Liver (tissue), 3 donors: ENCODE results near the gene KRTAP5-6.

ENCODE experiments used
- ATF3 ChIP-seq: IDR thresholded peaks from 2 replicates; pipeline ENCODE4 v1.6.1; 2016; ENCODE audit warnings: antibody characterized with exemption
- CTCF ChIP-seq: fragments of 150-350 bp; IDR thresholded peaks from 2 replicates; pipeline ENCODE4 v1.5.1; 2017; ENCODE audit warnings: improper control_type of control experiment, low read depth, low read length; ENCODE audit not compliant: missing input control
- GABPA ChIP-seq, 2 donors: IDR thresholded peaks in 1 of 2; conservative IDR thresholded peaks in 1 of 2; 2 replicates each; pipeline ENCODE4 v1.6.1; 2016; ENCODE audit warnings: antibody characterized with exemption in 2 of 2, mild to moderate bottlenecking in 1 of 2, moderate library complexity in 1 of 2
- JUND ChIP-seq, 2 donors: IDR thresholded peaks; 2 replicates each; pipeline ENCODE4 v1.6.1; 2016; ENCODE audit warnings: antibody characterized with exemption in 2 of 2
- MAX ChIP-seq: IDR thresholded peaks from 2 replicates; pipeline ENCODE4 v1.6.1; 2016; ENCODE audit warnings: antibody characterized with exemption
- REST ChIP-seq: IDR thresholded peaks from 2 replicates; pipeline ENCODE4 v1.6.1; 2016; ENCODE audit warnings: antibody characterized with exemption, mild to moderate bottlenecking
- RXRA ChIP-seq, 2 donors: IDR thresholded peaks; 2 replicates each; pipeline ENCODE4 v1.6.1; 2017 to 2018; ENCODE audit warnings: antibody characterized with exemption in 2 of 2, mild to moderate bottlenecking in 1 of 2
- TAF1 ChIP-seq: conservative IDR thresholded peaks from 2 replicates; pipeline ENCODE4 v1.6.1; 2016; ENCODE audit warnings: antibody characterized with exemption, mild to moderate bottlenecking
- ZBTB33 ChIP-seq: IDR thresholded peaks from 2 replicates; pipeline ENCODE4 v1.6.1; 2016; ENCODE audit warnings: antibody characterized with exemption
- donor health status: healthy.
- donor health status: healthy.

GRCh38 chr11:1675536-1676228, 21.3 kb upstream of the KRTAP5-6 start:
- TF ChIP-seq CTCF (no peak), GABPA (IDR thresholded peaks at IDR 0.05 in 1 of 2, conservative IDR thresholded peaks at IDR 0.05 in 1 of 2) (no peak), JUND (IDR thresholded peaks at IDR 0.05) (no peak), ZBTB33 (peak; percentile 41), TAF1 (peak; percentile 91), ATF3 (no peak), RXRA (IDR thresholded peaks at IDR 0.05) (peak; percentile 58 to 76), MAX (peak; percentile 72), REST (peak; percentile 61)
